Gastrocnemius medialis (tissue), 4 donors: ENCODE measurements around the gene IL17RA.

Experiments used
- CTCF ChIP-seq, 5 experiments: fragments of 450-650 bp in 3 of 5; fragments of 200-600 bp in 2 of 5; sonication (generic) in 2 of 5; IDR thresholded peaks in 4 of 5; conservative IDR thresholded peaks in 1 of 5; 1 replicate in 4 of 5; 2 replicates in 1 of 5; pipeline ENCODE4 v1.5.1; 2016 to 2019; ENCODE audit warnings: antibody characterized with exemption in 5 of 5, mild to moderate bottlenecking in 3 of 5, moderate library complexity in 3 of 5
- POLR2A ChIP-seq, 2 donors: fragments of 450-650 bp; IDR thresholded peaks; one replicate each; pipeline ENCODE4 v1.6.1; 2017; ENCODE audit warnings: antibody characterized with exemption in 2 of 2, mild to moderate bottlenecking in 2 of 2, moderate library complexity in 2 of 2

DNA sequence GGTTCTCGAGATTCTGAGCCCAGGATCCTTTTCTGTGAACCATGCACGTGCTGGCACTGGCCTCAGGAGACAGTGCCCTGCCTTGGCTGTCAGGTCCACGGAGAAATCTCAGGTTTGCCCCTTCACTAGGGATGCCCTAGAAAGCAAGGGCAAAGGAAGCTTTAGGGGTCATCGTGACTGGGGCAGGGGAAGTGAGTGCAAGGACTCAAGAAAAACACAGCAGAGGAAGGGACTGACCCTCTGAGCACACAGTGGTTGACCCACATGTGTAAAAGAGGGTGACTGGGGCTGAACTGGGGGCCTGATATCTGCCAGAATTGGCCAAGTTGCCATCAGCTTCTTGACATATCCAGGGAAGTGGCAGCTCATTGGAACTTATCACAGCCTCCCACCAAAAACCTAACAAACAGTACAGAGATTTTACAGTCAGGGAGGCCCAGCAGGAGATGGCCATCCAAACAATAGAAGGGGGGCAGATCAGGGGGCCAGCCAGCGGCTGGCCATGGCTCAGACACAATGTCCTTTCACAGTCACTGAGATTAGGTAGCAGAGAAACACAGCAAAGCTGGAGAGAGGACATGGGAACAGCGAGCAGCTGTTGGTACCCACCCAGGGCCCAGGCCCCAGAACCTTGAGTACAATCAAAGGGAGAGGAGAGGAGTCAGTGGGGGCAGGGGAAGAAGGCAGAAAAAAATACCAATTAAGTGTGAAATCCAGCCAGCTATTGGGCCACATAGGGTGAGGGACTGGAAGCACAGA is 32.0 kb downstream of the IL17RA start:
- TF ChIP-seq POLR2A (IDR thresholded peaks at IDR 0.05) (no peak), CTCF (IDR thresholded peaks at IDR 0.05 in 4 of 5, conservative IDR thresholded peaks at IDR 0.05 in 1 of 5) (no peak)
